ENCODE measurements around the gene ICE2.

DNA sequence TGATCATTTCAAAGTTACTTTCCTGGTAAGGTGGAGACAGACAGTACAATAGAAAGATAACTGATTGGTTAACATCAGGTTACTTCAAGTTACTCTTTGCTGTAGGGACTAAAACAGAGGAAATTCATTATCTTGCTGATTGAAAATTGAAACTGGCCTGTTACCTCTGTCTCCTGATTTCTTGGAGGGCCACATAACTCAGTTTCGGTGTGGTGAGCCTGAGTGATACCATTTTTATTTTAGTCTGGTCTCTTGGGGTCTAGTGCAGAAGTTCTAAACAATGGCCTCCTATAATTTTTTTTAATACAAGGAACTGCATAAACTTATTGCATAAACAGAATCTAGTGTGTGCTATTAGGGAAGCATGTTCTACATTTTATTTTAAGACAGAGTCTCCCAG lies 1.2 kb upstream of the ICE2 start:
- TF ChIP-seq EP300 (IDR thresholded peaks at IDR 0.05; ENCODE audit: borderline replicate concordance) (no peak), EGR1 (IDR thresholded peaks at IDR 0.05) (no peak)
- TF ChIP-seq, protein P1, sequence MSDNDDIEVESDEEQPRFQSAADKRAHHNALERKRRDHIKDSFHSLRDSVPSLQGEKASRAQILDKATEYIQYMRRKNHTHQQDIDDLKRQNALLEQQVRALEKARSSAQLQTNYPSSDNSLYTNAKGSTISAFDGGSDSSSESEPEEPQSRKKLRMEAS (IDR thresholded peaks at IDR 0.05) = no peak
- TF ChIP-seq, protein P2, sequence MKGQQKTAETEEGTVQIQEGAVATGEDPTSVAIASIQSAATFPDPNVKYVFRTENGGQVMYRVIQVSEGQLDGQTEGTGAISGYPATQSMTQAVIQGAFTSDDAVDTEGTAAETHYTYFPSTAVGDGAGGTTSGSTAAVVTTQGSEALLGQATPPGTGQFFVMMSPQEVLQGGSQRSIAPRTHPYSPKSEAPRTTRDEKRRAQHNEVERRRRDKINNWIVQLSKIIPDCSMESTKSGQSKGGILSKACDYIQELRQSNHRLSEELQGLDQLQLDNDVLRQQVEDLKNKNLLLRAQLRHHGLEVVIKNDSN (IDR thresholded peaks at IDR 0.05) = no peak

Data from Ishikawa (cell line).